ENCODE results near the gene PKP1. TPM values are rescaled to one million over a fixed set of nuclear protein-coding genes. Genes with fewer than 3 reads are reported as not detected.

PKP1 gene
- total and polyA plus RNA-seq, 2 donors from 2014 or later, result 0.47 to 0.63 TPM

- DNase-seq (no peak), FAIRE-seq (no peak)
- Histone ChIP-seq H3K9ac (ENCODE audit: low read length in 3 of 3) (no peak overlapping the region), H3K36me3 (ENCODE audit: control insufficient read depth in 2 of 3, insufficient read depth in 3 of 3, low read length in 3 of 3) (no peaks in the 10 kb centered on the region), H3K9me3 (ENCODE audit: control insufficient read depth in 2 of 3, insufficient read depth in 1 of 3, low read length in 3 of 3) (no peaks in the 10 kb centered on the region), H3K27ac (ENCODE audit: low read depth in 2 of 2, low read length in 2 of 2) (no peak overlapping the region), H3K4me1 (ENCODE audit: control insufficient read depth in 2 of 3, insufficient read depth in 2 of 3, low read depth in 1 of 3, low read length in 3 of 3) (no peaks in the 10 kb centered on the region), H3K4me3 (ENCODE audit: low read length in 3 of 3) (no peak overlapping the region), H3K27me3 (ENCODE audit: control insufficient read depth, insufficient read depth, low read length) (no peaks in the 10 kb centered on the region)
- TF ChIP-seq CTCF (IDR thresholded peaks at IDR 0.05; ENCODE audit: borderline replicate concordance, extremely low read depth, insufficient read depth), result no peak
- intact Hi-C loops (cut with DNase I), result no loop called here
These were observed 87.2 kb downstream of the PKP1 start for GRCh38 chr1:201370500-201370899.

DNA sequence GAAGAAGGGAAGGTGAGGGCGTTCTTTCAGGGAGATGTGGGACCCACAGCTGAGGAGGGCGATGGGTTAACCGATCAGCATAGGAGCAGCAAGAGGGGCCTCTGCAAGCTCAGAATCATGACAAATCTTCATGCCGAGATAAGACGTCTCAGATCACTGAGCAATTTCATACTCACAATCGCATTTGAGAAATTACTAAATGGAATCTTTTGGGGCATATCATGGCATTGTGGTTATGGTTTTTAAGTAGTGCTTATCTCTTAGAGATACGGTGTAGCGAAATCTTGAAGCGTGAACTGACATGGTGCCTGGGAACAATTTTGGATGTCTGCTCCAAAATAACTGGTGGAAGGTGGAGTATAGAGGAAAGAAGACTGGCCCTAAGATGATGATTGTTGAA is 88.0 kb downstream of the PKP1 start:
- DNase-seq (no peak), FAIRE-seq (no peak)
- Histone ChIP-seq H3K4me1 (ENCODE audit: control insufficient read depth in 2 of 3, insufficient read depth in 2 of 3, low read depth in 1 of 3, low read length in 3 of 3) (no peaks in the 10 kb centered on the region), H3K27ac (ENCODE audit: low read depth in 2 of 2, low read length in 2 of 2) (no peak overlapping the region), H3K4me3 (ENCODE audit: low read length in 3 of 3) (no peak overlapping the region), H3K36me3 (ENCODE audit: control insufficient read depth in 2 of 3, insufficient read depth in 3 of 3, low read length in 3 of 3) (no peaks in the 10 kb centered on the region), H3K27me3 (ENCODE audit: control insufficient read depth, insufficient read depth, low read length) (no peaks in the 10 kb centered on the region), H3K9ac (ENCODE audit: low read length in 3 of 3) (no peak overlapping the region), H3K9me3 (ENCODE audit: control insufficient read depth in 2 of 3, insufficient read depth in 1 of 3, low read length in 3 of 3) (no peaks in the 10 kb centered on the region)
- intact Hi-C loops (cut with DNase I), result no loop called here
- no peak for TF ChIP-seq CTCF (IDR thresholded peaks at IDR 0.05; ENCODE audit: borderline replicate concordance, extremely low read depth, insufficient read depth)

DNA sequence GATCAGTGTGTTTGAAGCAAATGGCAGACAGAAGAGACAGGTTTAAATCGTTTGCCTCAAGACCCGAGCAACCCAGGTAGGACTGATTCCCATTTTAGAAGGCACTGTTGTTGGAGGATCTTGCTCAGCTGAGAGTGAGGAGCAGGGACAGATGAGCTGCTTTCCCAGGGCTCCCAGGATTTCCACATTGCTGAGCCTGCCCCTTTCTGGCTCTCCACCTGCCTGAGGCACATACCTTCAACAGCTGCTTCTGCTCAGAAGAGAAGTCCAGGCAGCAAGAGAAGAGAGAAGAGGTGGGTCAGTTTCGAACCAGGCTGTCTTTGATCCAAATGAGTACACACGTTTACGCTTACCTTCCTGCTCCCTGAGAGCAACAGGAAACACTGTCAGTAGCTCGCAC is 88.5 kb downstream of the PKP1 start:
- no peak for FAIRE-seq
- H3K27me3 ChIP-seq (ENCODE audit: control insufficient read depth, insufficient read depth, low read length), result no peaks in the 10 kb centered on the region
- intact Hi-C loops (cut with DNase I), result no loop called here

More for the DNA sequence above, 88.5 kb downstream of the PKP1 start:
- no peak overlapping the region for H3K4me3 ChIP-seq (ENCODE audit: low read length in 3 of 3)
- TF ChIP-seq CTCF (IDR thresholded peaks at IDR 0.05; ENCODE audit: borderline replicate concordance, extremely low read depth, insufficient read depth), result no peak
- no peak overlapping the region for H3K27ac ChIP-seq (ENCODE audit: low read depth in 2 of 2, low read length in 2 of 2)
- H3K9me3 ChIP-seq (ENCODE audit: control insufficient read depth in 2 of 3, insufficient read depth in 1 of 3, low read length in 3 of 3), result no peaks in the 10 kb centered on the region
- no peaks in the 10 kb centered on the region for H3K4me1 ChIP-seq (ENCODE audit: control insufficient read depth in 2 of 3, insufficient read depth in 2 of 3, low read depth in 1 of 3, low read length in 3 of 3)
- H3K9ac ChIP-seq (ENCODE audit: low read length in 3 of 3), result no peak overlapping the region
- no peaks in the 10 kb centered on the region for H3K36me3 ChIP-seq (ENCODE audit: control insufficient read depth in 2 of 3, insufficient read depth in 3 of 3, low read length in 3 of 3)
- DNase-seq, result peak in 2 of 5 donors; percentile 34 to 43

All from kidney (tissue), 14 donors.